ENCODE measurements around the gene TNKS1BP1.

GRCh38 chr11:57305523-57305922, 19.2 kb downstream of the TNKS1BP1 start:
- TF ChIP-seq CTCF (IDR thresholded peaks at IDR 0.05 in 4 of 5, conservative IDR thresholded peaks at IDR 0.05 in 1 of 5) (no peak), POLR2A (IDR thresholded peaks at IDR 0.05) (no peak)

Measured in gastrocnemius medialis (tissue), 4 donors.